SK-N-SH treated with all-trans-retinoic acid at 6 μM for 48 hours (cell line): ENCODE measurements around the gene SPRED1.

Experiments used
- ARNTL ChIP-seq: fragments of 450-650 bp; formaldehyde crosslinking; IDR thresholded peaks from 2 replicates; pipeline ENCODE4 v1.5.0; 2020; ENCODE audit warnings: low read depth, mild to moderate bottlenecking, moderate library complexity, borderline replicate concordance
- BACH2 ChIP-seq: fragments of 250-450 bp; sonication (Bioruptor Pico); IDR thresholded peaks from 2 replicates; pipeline ENCODE4 v1.9.0; 2021; ENCODE audit warnings: mild to moderate bottlenecking, borderline replicate concordance
- CREB5 ChIP-seq: fragments of 250-450 bp; sonication (Bioruptor Pico); IDR thresholded peaks from 2 replicates; pipeline ENCODE4 v1.5.1; 2020; ENCODE audit warnings: low read depth, mild to moderate bottlenecking, moderate library complexity
- GLIS3 ChIP-seq: fragments of 250-450 bp; sonication (Bioruptor Pico); IDR thresholded peaks from 2 replicates; pipeline ENCODE4 v1.5.0; 2020; ENCODE audit warnings: mild to moderate bottlenecking, moderate library complexity
- PPARA ChIP-seq: fragments of 250-450 bp; sonication (Bioruptor Pico); IDR thresholded peaks from 2 replicates; pipeline ENCODE4 v1.5.0; 2020; ENCODE audit warnings: mild to moderate bottlenecking, borderline replicate concordance
- TSHZ2 ChIP-seq: fragments of 250-450 bp; sonication (Bioruptor Pico); IDR thresholded peaks from 2 replicates; pipeline ENCODE4 v1.5.0; 2020; ENCODE audit warnings: mild to moderate bottlenecking, moderate library complexity
- ZC3H10 ChIP-seq: fragments of 250-450 bp; sonication (Bioruptor Pico); IDR thresholded peaks from 2 replicates; pipeline ENCODE4 v1.5.1; 2021; ENCODE audit warnings: mild to moderate bottlenecking, moderate library complexity
- ZFP30 ChIP-seq: fragments of 450-650 bp; formaldehyde crosslinking; IDR thresholded peaks from 2 replicates; pipeline ENCODE4 v1.5.0; 2022; ENCODE audit warnings: mild to moderate bottlenecking, moderate library complexity
- ZNF70 ChIP-seq: fragments of 450-650 bp; formaldehyde crosslinking; IDR thresholded peaks from 2 replicates; pipeline ENCODE4 v1.5.0; 2020; ENCODE audit warnings: mild to moderate bottlenecking, moderate library complexity
- ZNF8 ChIP-seq: fragments of 450-650 bp; formaldehyde crosslinking; IDR thresholded peaks from 2 replicates; pipeline ENCODE4 v1.5.0; 2020; ENCODE audit warnings: mild to moderate bottlenecking, moderate library complexity

DNA sequence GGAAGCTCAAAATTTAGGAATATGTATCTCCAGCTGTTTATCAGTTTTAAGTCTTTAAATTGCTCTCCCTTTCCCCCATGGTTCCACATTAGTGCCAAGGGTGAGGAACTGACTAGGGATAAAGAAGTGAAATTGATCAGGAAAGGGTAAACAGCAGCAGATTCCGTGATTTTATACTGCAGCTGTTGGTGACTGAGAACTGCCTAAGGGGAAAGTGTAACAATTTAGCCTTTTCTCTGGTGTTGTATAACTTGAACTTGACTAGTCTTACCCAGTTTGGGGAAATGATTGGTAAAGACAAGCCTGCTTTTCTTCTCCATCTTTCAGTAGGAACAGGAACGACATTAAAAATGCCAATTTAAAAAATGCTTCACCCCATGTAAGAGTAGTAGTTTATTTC lies 5.0 kb downstream of the SPRED1 start:
- TF ChIP-seq ZNF70 (no peak), GLIS3 (CRISPR knock-in tag) (no peak), CREB5 (CRISPR knock-in tag) (no peak), ZFP30 (no peak), PPARA (CRISPR knock-in tag) (no peak), ZC3H10 (CRISPR knock-in tag) (no peak), BACH2 (CRISPR knock-in tag) (no peak), ZNF8 (CRISPR knock-in tag) (no peak), ARNTL (no peak), TSHZ2 (CRISPR knock-in tag) (no peak)
